H4 (cell line): ENCODE data around the gene TAOK1. TPM values are rescaled to one million over a fixed set of nuclear protein-coding genes. Genes with fewer than 3 reads are reported as not detected.

Experiments
- DNase-seq: peaks from one replicate; pipeline ENCODE4 v3.0.0-alpha.2; 2015; ENCODE audit warnings: low spot score
- total RNA-seq: library from RNA; depleted of rRNA; stranded (reverse); fragments of >200 nt; shearing (Covaris generic); gene quantifications from 2 replicates; pipeline ENCODE4 v1.2.3, GENCODE V29; 2014

TAOK1 gene
- total RNA-seq, 1 experiment from 2014 or later, result 23.9 TPM

DNA sequence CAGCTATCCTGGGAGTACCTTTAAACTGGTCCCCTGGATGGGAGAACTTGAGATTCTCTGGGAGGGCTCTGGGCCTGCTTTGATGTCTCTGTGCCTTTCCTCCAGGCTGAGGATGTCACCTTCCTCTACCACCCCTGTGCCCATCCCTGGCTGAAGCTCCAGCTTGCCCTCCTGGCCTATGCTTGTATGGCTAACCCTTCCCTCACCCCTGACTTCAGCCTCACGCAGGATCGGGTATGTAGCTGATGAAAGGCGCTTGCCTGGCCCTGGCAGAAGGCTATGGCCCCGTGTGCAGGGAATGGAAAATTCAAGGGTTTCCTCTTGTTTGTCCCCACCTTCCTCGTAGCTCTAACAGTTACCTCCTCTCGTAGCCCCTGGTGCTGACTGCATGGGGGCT is 181.3 kb downstream of the TAOK1 start:
- DNase-seq, result no peak

- no peak for DNase-seq
Observed at GRCh38 chr17:29571883-29572681, 181.9 kb downstream of the TAOK1 start.

- DNase-seq, result no peak
Observed at GRCh38 chr17:29572691-29573557, 182.8 kb downstream of the TAOK1 start.

DNA sequence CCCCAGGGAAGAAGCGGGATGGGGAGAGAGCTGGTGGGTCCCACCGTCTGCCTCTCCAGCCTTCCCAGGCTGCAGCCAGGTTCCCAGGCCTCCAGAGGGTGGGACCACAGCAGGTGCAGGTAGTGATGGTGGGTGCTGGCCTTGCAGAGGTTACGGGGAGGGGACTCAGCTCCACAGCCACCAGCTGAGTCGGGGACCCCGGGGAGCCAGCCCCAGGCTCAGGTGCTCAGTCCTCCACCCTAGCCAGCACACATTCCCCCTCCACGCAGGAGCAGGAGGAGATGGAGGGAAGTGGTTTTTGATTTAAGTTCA is 183.4 kb downstream of the TAOK1 start:
- no peak for DNase-seq

DNA sequence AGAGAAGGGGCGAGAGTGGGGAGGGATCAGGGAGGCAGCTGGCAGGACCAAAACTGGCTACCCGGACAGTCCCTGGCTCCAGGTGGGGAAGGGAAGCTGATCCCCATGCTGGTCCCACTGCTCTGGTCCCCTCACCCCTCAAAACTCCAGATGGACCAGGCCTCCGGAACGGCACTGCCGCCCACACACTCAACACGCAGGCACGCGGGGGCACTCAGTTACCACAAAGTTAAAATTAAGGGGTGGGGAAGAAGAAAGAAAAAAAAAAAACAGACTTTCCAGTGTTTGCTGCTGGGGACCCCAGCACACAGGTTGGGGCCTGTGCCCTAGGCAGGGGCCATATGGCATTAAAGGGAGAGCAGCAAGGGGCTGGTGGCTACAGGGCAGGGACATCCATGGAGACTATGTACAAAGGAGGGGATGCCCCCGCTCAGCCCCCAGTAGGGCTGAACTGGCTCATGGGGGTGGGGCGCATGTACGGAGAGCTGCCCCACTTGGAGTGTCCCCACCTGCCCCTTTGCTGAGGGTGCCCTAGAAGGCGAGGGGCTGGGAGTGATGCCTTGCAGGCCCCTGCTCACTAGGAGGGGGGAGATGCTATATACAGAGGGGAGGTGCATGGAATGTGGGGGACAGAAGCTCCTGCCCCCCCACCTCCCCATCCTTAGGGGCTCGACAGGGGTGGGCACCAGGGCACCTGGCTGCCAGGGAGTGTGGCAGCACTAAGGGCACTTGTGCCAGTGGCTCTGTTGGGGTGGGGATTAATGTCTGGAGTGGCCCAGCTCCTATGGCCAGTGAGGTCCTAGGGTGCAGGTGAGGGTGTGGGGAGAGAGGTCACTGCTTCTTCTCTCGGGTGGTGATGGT is 183.9 kb downstream of the TAOK1 start:
- no peak for DNase-seq

- no peak for DNase-seq
Observed at GRCh38 chr17:29574732-29575510, 184.8 kb downstream of the TAOK1 start.

DNA sequence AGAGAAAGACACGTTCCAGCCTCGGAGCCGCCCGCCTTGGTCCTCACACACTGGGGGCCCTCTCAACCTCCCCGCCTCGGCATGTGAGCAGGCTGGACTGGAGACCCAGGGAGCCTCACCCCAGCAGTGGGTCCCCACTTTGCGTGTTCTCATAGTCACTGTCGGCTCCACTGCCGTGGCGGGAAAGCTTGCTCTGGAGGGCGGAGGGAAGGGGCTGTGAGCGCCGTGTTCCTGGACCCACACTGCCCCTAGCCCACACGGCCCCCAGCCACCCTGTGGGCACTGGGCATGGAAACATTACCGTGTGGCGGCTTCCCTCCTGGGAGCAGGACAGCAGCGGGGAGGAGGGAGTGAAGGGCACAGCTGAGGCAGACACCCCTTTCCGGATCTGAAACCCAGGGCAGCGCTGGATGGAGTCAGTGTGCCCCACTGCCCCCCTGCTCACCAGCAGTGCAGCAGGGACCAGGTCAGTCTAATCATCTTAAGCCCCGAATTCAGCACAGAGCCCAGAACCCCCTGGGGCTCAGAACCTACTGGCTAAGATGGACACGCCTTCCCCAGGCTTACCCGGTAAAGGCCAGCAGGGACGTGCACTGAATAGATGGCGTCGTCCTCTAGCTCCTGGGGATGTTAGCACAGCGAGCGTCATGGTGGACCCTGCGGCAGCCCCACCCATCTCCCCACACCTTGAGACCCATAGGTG is 185.5 kb downstream of the TAOK1 start:
- DNase-seq, result no peak

GRCh38 chr17:29576214-29577000 is 186.2 kb downstream of the TAOK1 start:
- DNase-seq, result no peak

- DNase-seq, result no peak
Observed at GRCh38 chr17:29577001-29577370, 186.8 kb downstream of the TAOK1 start.

DNA sequence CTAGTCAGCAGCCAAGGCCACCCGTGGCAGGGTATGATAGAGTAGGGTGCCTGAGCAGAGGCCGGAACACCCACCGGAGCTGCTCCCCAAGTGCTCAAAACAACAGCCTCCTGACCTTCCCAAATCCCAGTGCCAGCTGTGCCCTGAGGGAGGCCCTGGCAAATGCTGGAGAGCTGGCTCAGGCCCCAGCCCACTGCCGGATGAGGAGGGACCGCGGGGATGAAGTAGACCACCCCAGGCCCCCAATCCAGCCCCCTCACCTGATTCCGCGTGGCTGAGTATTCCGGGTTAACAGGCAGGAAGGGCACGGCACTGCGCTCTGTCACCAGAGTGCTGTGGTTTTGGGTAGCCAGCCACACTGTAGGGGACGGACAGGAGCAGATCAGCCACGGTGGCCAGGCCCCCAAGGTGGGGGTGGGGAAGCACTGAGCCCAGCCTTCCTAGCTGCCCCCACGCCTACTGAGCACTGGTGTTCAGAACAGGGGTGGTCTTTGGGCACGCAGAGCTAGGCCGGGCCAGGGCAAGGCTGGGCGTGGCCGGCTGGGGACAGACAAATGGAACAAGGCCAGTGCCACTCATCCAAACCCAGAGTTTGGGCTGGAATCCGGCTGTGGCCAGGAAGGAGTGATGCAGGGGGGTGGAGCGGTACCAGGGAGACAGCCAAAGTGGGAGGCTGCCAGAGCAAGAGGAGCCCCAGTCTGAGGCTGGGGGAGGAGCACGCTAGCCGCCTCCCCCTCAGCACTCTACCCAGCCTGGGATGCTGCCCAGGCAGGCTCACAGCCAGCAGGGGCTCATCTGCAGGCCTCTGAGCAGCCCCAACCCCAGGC is 187.4 kb downstream of the TAOK1 start:
- no peak for DNase-seq

- DNase-seq, result no peak
Observed at GRCh38 chr17:29578626-29579485, 188.7 kb downstream of the TAOK1 start.

GRCh38 chr17:29579866-29580771 is 190.0 kb downstream of the TAOK1 start:
- DNase-seq, result peak; percentile 79

- DNase-seq, result no peak
Observed at GRCh38 chr17:29581583-29582253, 191.6 kb downstream of the TAOK1 start.

DNA sequence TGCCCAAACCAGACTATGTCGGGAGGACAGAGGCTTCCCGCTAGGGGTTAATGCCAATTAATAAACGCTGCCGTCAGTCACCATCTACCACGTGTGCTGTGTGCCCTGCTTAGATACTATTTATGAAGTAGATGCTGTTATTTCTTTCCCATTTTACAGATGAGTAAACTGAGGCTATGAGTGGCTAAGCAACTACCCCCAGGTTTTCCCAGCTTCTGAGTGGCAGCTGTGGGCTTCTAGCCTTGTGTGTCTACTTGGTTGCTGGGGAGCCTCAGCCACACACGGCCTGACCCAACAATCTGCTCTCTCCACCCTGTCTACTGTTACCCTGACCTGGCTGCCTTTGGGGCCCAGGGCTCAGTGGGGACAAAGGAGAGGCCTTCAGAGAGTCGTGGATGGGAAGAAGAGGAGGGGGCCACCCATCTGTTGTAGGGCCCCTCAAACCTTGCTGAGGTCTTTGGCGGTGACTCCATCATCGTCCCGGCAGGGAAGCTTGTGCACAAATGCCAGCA is 192.1 kb downstream of the TAOK1 start:
- DNase-seq, result no peak

DNA sequence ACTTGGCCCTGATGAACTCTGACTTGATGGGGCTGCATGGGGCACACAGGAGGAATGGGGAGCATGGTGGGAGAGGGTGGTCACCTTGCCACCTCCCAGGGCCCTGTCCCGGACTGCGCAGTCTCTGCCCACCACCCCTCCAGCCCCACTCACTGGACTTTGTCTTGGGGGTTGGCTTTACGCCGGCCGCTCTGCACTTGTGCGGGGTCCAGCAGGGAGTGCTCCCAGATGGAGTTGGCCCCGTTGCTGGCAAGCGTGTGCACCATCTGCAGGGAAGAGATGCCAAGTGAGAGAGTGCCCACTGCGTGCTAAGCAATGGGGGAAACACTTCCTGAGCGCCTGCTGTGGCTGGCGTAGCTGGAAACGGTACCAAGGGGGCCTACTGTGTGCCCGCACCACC is 192.6 kb downstream of the TAOK1 start:
- no peak for DNase-seq
